ENCODE measurements around the gene LAMP2. TPM values are rescaled to one million over a fixed set of nuclear protein-coding genes. Genes with fewer than 3 reads are reported as not detected.

LAMP2 gene
- total RNA-seq, 1 experiment from 2014 or later = 67.0 TPM

- ChIA-PET CTCF (interaction anchor here (0.6 kb wide), 1 partner anchor 32 kb away, joined by 3 read pairs; no protein-coding TSS in a partner anchor), POLR2A (no interaction called here)
- peaks cover 43% of the 10 kb centered on the region for H3K27me3 Mint-ChIP-seq (ENCODE audit: insufficient read depth, unreplicated experiment)
- BruUV-seq (replicated peaks) = no TSS peak
- no peak overlapping the region for H3K27ac Mint-ChIP-seq (ENCODE audit: low read depth, unreplicated experiment)
- no peak overlapping the region for H3K4me3 Mint-ChIP-seq (ENCODE audit: unreplicated experiment)
- intact Hi-C loops (cut with micrococcal nuclease) = no loop called here
- H3K4me1 Mint-ChIP-seq (ENCODE audit: insufficient read depth, unreplicated experiment) = no peaks in the 10 kb centered on the region
- no peaks in the 10 kb centered on the region for H3K36me3 Mint-ChIP-seq (ENCODE audit: insufficient read depth, unreplicated experiment)
- no peak for TF ChIP-seq CTCF (IDR thresholded peaks at IDR 0.05; ENCODE audit: unreplicated experiment)
- no peak for DNase-seq (ENCODE audit: unreplicated experiment)
- no peaks in the 10 kb centered on the region for H3K9me3 Mint-ChIP-seq (ENCODE audit: unreplicated experiment)
Measured at GRCh38 chrX:120419463-120419862, 49.6 kb downstream of the LAMP2 start.

- ChIA-PET CTCF (no interaction called here), POLR2A (no interaction called here)
- H3K4me1 Mint-ChIP-seq (ENCODE audit: insufficient read depth, unreplicated experiment) = no peaks in the 10 kb centered on the region
- H3K27ac Mint-ChIP-seq (ENCODE audit: low read depth, unreplicated experiment) = no peak overlapping the region
- no peaks in the 10 kb centered on the region for H3K36me3 Mint-ChIP-seq (ENCODE audit: insufficient read depth, unreplicated experiment)
- intact Hi-C loops (cut with micrococcal nuclease) = no loop called here
- no peak overlapping the region for H3K4me3 Mint-ChIP-seq (ENCODE audit: unreplicated experiment)
- peaks cover 15% of the 10 kb centered on the region for H3K27me3 Mint-ChIP-seq (ENCODE audit: insufficient read depth, unreplicated experiment)
- BruUV-seq (replicated peaks) = no TSS peak
- no peak for TF ChIP-seq CTCF (IDR thresholded peaks at IDR 0.05; ENCODE audit: unreplicated experiment)
- DNase-seq (ENCODE audit: unreplicated experiment) = no peak
- H3K9me3 Mint-ChIP-seq (ENCODE audit: unreplicated experiment) = no peaks in the 10 kb centered on the region
Measured at GRCh38 chrX:120408168-120408567, 60.9 kb downstream of the LAMP2 start.

GRCh38 chrX:120406638-120407037 is 62.5 kb downstream of the LAMP2 start:
- POLR2A ChIA-PET = no interaction called here
- intact Hi-C loops (cut with micrococcal nuclease) = no loop called here
- Mint-ChIP-seq H3K36me3 (ENCODE audit: insufficient read depth, unreplicated experiment) (no peaks in the 10 kb centered on the region), H3K4me3 (ENCODE audit: unreplicated experiment) (no peak overlapping the region), H3K27me3 (ENCODE audit: insufficient read depth, unreplicated experiment) (peaks cover 30% of the 10 kb centered on the region), H3K4me1 (ENCODE audit: insufficient read depth, unreplicated experiment) (no peaks in the 10 kb centered on the region), H3K27ac (ENCODE audit: low read depth, unreplicated experiment) (no peak overlapping the region), H3K9me3 (ENCODE audit: unreplicated experiment) (no peaks in the 10 kb centered on the region)
- no TSS peak for BruUV-seq (replicated peaks)
- DNase-seq (ENCODE audit: unreplicated experiment) = no peak
- TF ChIP-seq CTCF (IDR thresholded peaks at IDR 0.05; ENCODE audit: unreplicated experiment) = no peak
- CTCF ChIA-PET = interaction anchor here (0.5 kb wide), 1 partner anchor 71 kb away, joined by 3 read pairs; no protein-coding TSS in a partner anchor

DNA sequence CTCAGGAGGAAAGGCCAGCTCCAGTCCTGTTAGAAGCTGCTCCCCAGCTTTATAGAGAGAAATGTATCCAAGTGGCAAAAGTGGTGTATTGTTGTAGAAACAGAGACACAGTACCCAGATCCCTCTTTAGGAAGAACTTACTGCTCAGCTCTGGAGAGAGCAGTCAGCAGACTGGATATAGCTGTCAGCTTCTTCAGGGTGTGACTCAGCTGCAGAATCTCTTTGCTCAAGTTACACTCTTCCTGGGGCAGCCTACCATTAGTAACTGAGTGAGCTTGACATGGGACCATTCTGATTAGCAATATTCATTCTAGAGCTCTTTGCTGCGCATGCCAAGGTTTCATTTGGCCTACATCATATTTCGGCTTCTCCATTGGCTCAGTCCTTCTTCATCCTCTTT is 66.7 kb downstream of the LAMP2 start:
- DNase-seq (ENCODE audit: unreplicated experiment) = peak; percentile 1
- H3K27me3 Mint-ChIP-seq (ENCODE audit: insufficient read depth, unreplicated experiment) = peaks cover 56% of the 10 kb centered on the region
- intact Hi-C loops (cut with micrococcal nuclease) = no loop called here
- H3K36me3 Mint-ChIP-seq (ENCODE audit: insufficient read depth, unreplicated experiment) = no peaks in the 10 kb centered on the region
- ChIA-PET POLR2A (no interaction called here), CTCF (no interaction called here)
- H3K27ac Mint-ChIP-seq (ENCODE audit: low read depth, unreplicated experiment) = no peak overlapping the region
- no peaks in the 10 kb centered on the region for H3K4me1 Mint-ChIP-seq (ENCODE audit: insufficient read depth, unreplicated experiment)
- no TSS peak for BruUV-seq (replicated peaks)
- H3K4me3 Mint-ChIP-seq (ENCODE audit: unreplicated experiment) = no peak overlapping the region
- TF ChIP-seq CTCF (IDR thresholded peaks at IDR 0.05; ENCODE audit: unreplicated experiment) = no peak
- no peaks in the 10 kb centered on the region for H3K9me3 Mint-ChIP-seq (ENCODE audit: unreplicated experiment)

All from MCF 10A (cell line).